PC-9 (cell line): ENCODE measurements around the gene ATOH8. TPM values are rescaled to one million over a fixed set of nuclear protein-coding genes. Genes with fewer than 3 reads are reported as not detected.

Source experiments
- BruUV-seq: library from RNA; stranded (reverse); fragments of 400-500 nt; replicated peaks from 2 replicates; lab custom pipeline; 2021; lab: Mats Ljungman, UMichigan
- CTCF ChIA-PET: fragments of 300-600 bp; sonication (Branson Sonifier 250); formaldehyde crosslinking; loops from one replicate; lab custom pipeline; 2022; ENCODE audit warnings: antibody characterized with exemption; lab: Charles Lee
- POLR2A ChIA-PET: fragments of 300-600 bp; sonication (Branson Sonifier 250); formaldehyde crosslinking; loops from one replicate; lab custom pipeline; 2022; ENCODE audit warnings: antibody characterized with exemption; ENCODE audit not compliant: unreplicated experiment; lab: Charles Lee
- DNase-seq, 2 experiments: peaks; one replicate each; pipeline versions ENCODE4 v3.0.0 to v3.0.0-alpha.2; 2015 to 2022; ENCODE audit warnings: mixed read lengths in 1 of 2
- H2AFZ ChIP-seq: fragments of 200-600 bp; sonication (generic); 2 replicates; pipeline ENCODE4 v1.8.1; 2017; ENCODE audit warnings: antibody characterized with exemption
- H3F3A ChIP-seq: fragments of 200-600 bp; sonication (generic); 2 replicates; pipeline ENCODE4 v1.8.1; 2017; ENCODE audit warnings: antibody characterized with exemption, mild to moderate bottlenecking, low read depth; ENCODE audit not compliant: insufficient read depth
- H3K27ac ChIP-seq: fragments of 200-600 bp; sonication (generic); 2 replicates; pipeline ENCODE4 v1.6.1; 2016; ENCODE audit warnings: mixed run types
- H3K27me3 ChIP-seq: fragments of 200-600 bp; sonication (generic); 2 replicates; pipeline ENCODE4 v1.6.1; 2016; ENCODE audit warnings: low read depth, mixed run types; ENCODE audit not compliant: insufficient read depth
- H3K36me3 ChIP-seq: fragments of 200-600 bp; sonication (generic); 2 replicates; pipeline ENCODE4 v1.6.1; 2016; ENCODE audit warnings: low read depth, mixed run types
- H3K4me1 ChIP-seq: fragments of 200-600 bp; sonication (generic); replicated peaks from 2 replicates; pipeline ENCODE4 v1.6.1; 2016; ENCODE audit warnings: mixed run types; ENCODE audit not compliant: insufficient read depth
- H3K4me2 ChIP-seq: fragments of 200-600 bp; sonication (generic); 2 replicates; pipeline ENCODE4 v1.6.1; 2017; ENCODE audit warnings: mixed run types
- H3K4me3 ChIP-seq: fragments of 200-600 bp; sonication (generic); 2 replicates; pipeline ENCODE4 v1.6.1; 2016; ENCODE audit warnings: mixed run types
- H3K79me2 ChIP-seq: fragments of 200-600 bp; sonication (generic); 2 replicates; pipeline ENCODE4 v1.6.1; 2017; ENCODE audit warnings: low read depth, mixed run types
- H3K9me2 ChIP-seq: fragments of 200-600 bp; sonication (generic); 2 replicates; pipeline ENCODE4 v1.8.1; 2017; ENCODE audit warnings: mild to moderate bottlenecking; ENCODE audit not compliant: insufficient read depth
- H3K9me3 ChIP-seq: fragments of 200-600 bp; sonication (generic); 2 replicates; pipeline ENCODE4 v1.8.1; 2016; ENCODE audit warnings: low read depth; ENCODE audit not compliant: insufficient read depth
- H4K20me1 ChIP-seq: fragments of 200-600 bp; sonication (generic); 2 replicates; pipeline ENCODE4 v1.8.1; 2017; ENCODE audit not compliant: insufficient read depth
- EZH2 ChIP-seq: fragments of 200-600 bp; sonication (generic); IDR thresholded peaks from 2 replicates; pipeline ENCODE4 v1.8.0; 2017; ENCODE audit warnings: antibody characterized with exemption, low read depth
- intact Hi-C: fragments of 100-400 bp; cut with micrococcal nuclease; formaldehyde crosslinking; loops from one replicate; pipeline ENCODE4 v1.10.0; 2022; ENCODE audit not compliant: unreplicated experiment
- total RNA-seq: library from RNA; stranded (reverse); gene quantifications from 2 replicates; pipeline ENCODE4 v1.2.3, GENCODE V29; 2021
- TF ChIP-seq, protein P1 (sequence below): fragments of 200-600 bp; sonication (generic); conservative IDR thresholded peaks from 2 replicates; pipeline ENCODE4 v1.6.1; 2017; ENCODE audit warnings: mixed run types, antibody characterized with exemption, mild to moderate bottlenecking, moderate library complexity

Gene ATOH8
- total RNA-seq, 1 experiment from 2014 or later = not detected

DNA sequence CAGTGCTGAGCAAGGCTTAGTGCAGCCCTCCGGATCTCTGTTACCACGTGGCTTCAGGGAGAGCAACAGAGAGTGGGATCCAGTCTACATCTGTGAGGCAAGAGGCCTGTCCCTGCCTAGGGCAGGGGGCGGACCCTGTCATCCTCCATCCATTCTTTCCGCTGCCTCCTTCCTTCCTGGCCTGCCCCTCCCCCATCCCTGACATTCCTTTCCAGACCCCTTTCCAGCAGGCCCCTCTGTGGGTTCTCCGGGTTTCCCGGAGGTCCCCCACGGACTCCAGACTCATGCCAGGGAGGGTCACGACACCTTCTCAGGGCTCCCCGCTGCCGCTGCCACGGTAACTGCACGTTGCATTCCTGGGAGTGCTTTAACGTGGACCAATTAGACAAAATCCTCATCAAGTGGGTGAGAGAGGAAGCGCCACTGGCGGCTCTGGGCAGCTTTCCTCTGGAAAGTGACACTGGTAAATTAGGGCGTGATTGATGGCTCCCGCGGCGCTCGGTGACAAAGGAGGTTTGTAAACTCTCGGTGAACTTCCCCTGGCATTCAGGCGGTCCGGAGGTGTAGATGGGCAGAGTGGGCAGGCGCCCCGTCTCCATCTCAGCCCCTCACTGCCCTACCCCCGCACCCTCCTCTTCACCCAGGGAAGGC is 11.4 kb downstream of the ATOH8 start:
- POLR2A ChIA-PET = interaction anchor here (0.7 kb wide), 1 partner anchor 385 kb away, joined by 3 read pairs; no protein-coding TSS in a partner anchor
- BruUV-seq = no TSS peak
- DNase-seq = peak in 1 of 2 experiments; percentile 35
- Histone ChIP-seq H2AFZ (no peak overlapping the region), H3K36me3 (no peaks in the 10 kb centered on the region), H3K9me3 (no peaks in the 10 kb centered on the region), H3F3A (peaks cover 13% of the 10 kb centered on the region; the same call in 1 of the 2 replicates), H3K4me3 (no peak overlapping the region), H3K27me3 (no peaks in the 10 kb centered on the region; the same call in 1 of the 2 replicates), H3K79me2 (no peaks in the 10 kb centered on the region), H3K4me1 (peaks cover 18% of the 10 kb centered on the region), H3K27ac (no peak overlapping the region), H3K9me2 (no peaks in the 10 kb centered on the region), H3K4me2 (peak overlapping the region; percentile 46), H4K20me1 (no peaks in the 10 kb centered on the region)
- intact Hi-C loops = no loop called here
- TF ChIP-seq, protein P1, sequence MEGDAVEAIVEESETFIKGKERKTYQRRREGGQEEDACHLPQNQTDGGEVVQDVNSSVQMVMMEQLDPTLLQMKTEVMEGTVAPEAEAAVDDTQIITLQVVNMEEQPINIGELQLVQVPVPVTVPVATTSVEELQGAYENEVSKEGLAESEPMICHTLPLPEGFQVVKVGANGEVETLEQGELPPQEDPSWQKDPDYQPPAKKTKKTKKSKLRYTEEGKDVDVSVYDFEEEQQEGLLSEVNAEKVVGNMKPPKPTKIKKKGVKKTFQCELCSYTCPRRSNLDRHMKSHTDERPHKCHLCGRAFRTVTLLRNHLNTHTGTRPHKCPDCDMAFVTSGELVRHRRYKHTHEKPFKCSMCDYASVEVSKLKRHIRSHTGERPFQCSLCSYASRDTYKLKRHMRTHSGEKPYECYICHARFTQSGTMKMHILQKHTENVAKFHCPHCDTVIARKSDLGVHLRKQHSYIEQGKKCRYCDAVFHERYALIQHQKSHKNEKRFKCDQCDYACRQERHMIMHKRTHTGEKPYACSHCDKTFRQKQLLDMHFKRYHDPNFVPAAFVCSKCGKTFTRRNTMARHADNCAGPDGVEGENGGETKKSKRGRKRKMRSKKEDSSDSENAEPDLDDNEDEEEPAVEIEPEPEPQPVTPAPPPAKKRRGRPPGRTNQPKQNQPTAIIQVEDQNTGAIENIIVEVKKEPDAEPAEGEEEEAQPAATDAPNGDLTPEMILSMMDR = no peak
- TF ChIP-seq EZH2 = no peak
- CTCF ChIA-PET = no interaction called here

DNA sequence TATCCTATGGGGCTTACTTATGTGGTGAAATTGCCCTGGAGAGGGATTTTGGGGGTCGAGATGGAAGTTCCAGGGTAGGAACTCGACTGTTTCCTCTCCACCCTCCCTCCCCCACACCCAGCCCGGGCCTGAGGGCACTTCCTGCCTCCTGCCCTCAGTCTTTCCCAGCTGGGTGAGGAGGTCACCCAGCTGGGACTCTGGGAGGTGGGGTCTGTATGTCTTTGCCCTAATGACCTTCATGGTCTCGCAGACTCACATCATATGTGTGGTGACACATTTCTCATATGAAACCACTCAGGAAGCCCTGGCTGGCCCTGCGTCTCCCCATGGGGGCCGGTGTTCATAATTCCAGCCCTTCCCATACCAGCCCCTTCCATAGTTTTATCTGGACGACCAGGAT is 12.4 kb downstream of the ATOH8 start:
- Histone ChIP-seq H3K9me2 (no peaks in the 10 kb centered on the region), H3K4me2 (peak overlapping the region; percentile 46; the same call in 1 of the 2 replicates), H3K9me3 (no peaks in the 10 kb centered on the region), H3K4me3 (no peak overlapping the region), H2AFZ (no peak overlapping the region), H4K20me1 (no peaks in the 10 kb centered on the region), H3K27ac (no peak overlapping the region), H3K27me3 (no peaks in the 10 kb centered on the region; the same call in 1 of the 2 replicates), H3K4me1 (peaks cover 20% of the 10 kb centered on the region), H3F3A (peaks cover 13% of the 10 kb centered on the region; the same call in 1 of the 2 replicates), H3K79me2 (no peaks in the 10 kb centered on the region), H3K36me3 (no peaks in the 10 kb centered on the region)
- no peak for DNase-seq
- intact Hi-C loops = no loop called here
- BruUV-seq = no TSS peak
- ChIA-PET CTCF (no interaction called here), POLR2A (no interaction called here)
- TF ChIP-seq, protein P1 = no peak
- no peak for TF ChIP-seq EZH2

DNA sequence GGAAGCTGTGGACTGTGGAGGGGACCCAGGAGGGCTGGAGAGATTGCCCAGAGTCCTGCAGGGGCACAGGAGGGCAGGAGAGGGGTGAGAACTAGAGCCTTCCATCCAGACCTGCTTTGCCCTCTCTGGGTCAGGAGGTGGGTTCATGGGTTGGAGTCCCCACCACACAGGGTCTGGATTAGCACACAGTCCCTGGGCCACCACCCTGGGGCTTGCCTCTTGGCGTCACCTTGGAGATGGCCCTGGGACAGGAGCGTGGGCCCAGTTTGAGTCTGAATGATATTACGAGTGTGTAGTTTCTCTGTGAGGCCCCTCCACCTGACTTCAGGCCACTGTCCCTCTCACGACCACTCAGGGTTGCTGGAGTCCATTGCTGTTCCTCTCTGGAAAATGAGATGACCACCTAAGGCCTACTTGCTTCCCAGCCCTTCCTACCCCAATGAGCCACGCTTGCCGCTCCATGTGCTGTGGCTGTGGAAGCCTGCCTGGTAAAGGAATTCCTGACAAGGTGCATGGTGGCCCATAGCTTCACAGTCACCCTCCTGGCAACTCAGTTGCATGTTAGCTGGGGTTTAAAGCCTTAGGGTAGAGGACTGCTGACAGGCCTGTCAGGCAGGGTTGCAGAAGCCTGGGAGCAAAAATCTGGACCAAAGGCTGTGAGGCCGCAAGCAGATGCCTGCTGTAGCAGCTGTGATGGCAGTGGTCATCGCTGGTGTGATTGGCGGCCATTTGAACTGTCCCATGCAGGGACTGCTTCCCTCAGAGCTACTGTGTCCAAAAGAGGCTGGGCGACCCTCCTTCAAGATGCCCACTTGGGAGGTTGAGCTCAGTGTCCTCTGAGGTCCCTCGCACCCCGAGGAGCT is 14.2 kb downstream of the ATOH8 start:
- no peaks in the 10 kb centered on the region for H3K36me3 ChIP-seq
- BruUV-seq = no TSS peak
- CTCF ChIA-PET = no interaction called here
- H3K9me2 ChIP-seq = no peaks in the 10 kb centered on the region
- no peaks in the 10 kb centered on the region; the same call in 1 of the 2 replicates for H3K27me3 ChIP-seq
- H2AFZ ChIP-seq = no peak overlapping the region
- no peak overlapping the region for H3K4me3 ChIP-seq
- no peaks in the 10 kb centered on the region for H4K20me1 ChIP-seq
- H3K4me2 ChIP-seq = no peak overlapping the region
- peaks cover 35% of the 10 kb centered on the region for H3K4me1 ChIP-seq
- no peaks in the 10 kb centered on the region for H3K79me2 ChIP-seq
- H3K27ac ChIP-seq = no peak overlapping the region
- intact Hi-C loops = no loop called here
- H3F3A ChIP-seq = peaks cover 18% of the 10 kb centered on the region
- no peak for TF ChIP-seq EZH2
- TF ChIP-seq, protein P1 = no peak
- H3K9me3 ChIP-seq = no peaks in the 10 kb centered on the region
- DNase-seq = no peak
- POLR2A ChIA-PET = no interaction called here
